Small intestine (tissue), 7 donors: ENCODE results near the gene DOCK8. TPM values are rescaled to one million over a fixed set of nuclear protein-coding genes. Genes with fewer than 3 reads are reported as not detected.
"Not testable (repeated sequence)": the region's sequence is repeated elsewhere in the genome, so short reads cannot be mapped to it uniquely, and the experiment has no call there.

Experiments
- DNase-seq, 2 donors: peaks; one replicate each; pipeline versions ENCODE4 v3.0.0 to v3.0.0-alpha.2; 2013
- FAIRE-seq: peaks from 2 replicates; lab custom pipeline; 2012; peaks lifted over from hg19 to GRCh38; lab: Jason Lieb, UNC
- H3K27ac ChIP-seq, 3 donors: one replicate each; pipeline ENCODE4 v1.5.1; 2013; ENCODE audit warnings: low read length in 2 of 3, mild to moderate bottlenecking in 2 of 3, control low read depth in 1 of 3, inconsistent platforms in 1 of 3, low read depth in 1 of 3, moderate library complexity in 1 of 3
- H3K27me3 ChIP-seq, 3 donors: one replicate each; pipeline ENCODE4 v1.6.1; 2013; ENCODE audit warnings: low read length in 3 of 3, inconsistent platforms in 1 of 3; ENCODE audit not compliant: control insufficient read depth in 3 of 3, insufficient read depth in 3 of 3
- H3K36me3 ChIP-seq, 3 donors: one replicate each; pipeline ENCODE4 v1.6.1; 2013; ENCODE audit warnings: low read length in 3 of 3, inconsistent platforms in 1 of 3, low read depth in 1 of 3, mild to moderate bottlenecking in 1 of 3, moderate library complexity in 1 of 3; ENCODE audit not compliant: control insufficient read depth in 3 of 3, insufficient read depth in 2 of 3
- H3K4me1 ChIP-seq, 3 donors: one replicate each; pipeline ENCODE4 v1.6.1; 2013; ENCODE audit warnings: low read length in 2 of 3, inconsistent platforms in 1 of 3, low read depth in 1 of 3, mild to moderate bottlenecking in 1 of 3, moderate library complexity in 1 of 3; ENCODE audit not compliant: control insufficient read depth in 3 of 3, insufficient read depth in 2 of 3
- H3K4me3 ChIP-seq, 3 donors: one replicate each; pipeline ENCODE4 v1.5.1; 2013; ENCODE audit warnings: low read length in 3 of 3, control low read depth in 1 of 3, inconsistent platforms in 1 of 3, low read depth in 1 of 3, mild to moderate bottlenecking in 1 of 3, moderate library complexity in 1 of 3
- H3K9me3 ChIP-seq, 2 donors: one replicate each; pipeline ENCODE4 v1.6.1; 2013; ENCODE audit warnings: low read depth in 1 of 2, low read length in 1 of 2; ENCODE audit not compliant: control insufficient read depth in 2 of 2, insufficient read depth in 1 of 2
- WGBS, 3 donors: extraction: QIAGEN DNeasy Blood & Tissue Kit; methylation state at CpG; one replicate each; pipeline ENCODE4 v1.1.7; 2013; 5-methylcytosine and 5-hydroxymethylcytosine counted together
- polyA plus RNA-seq, 4 donors: library from polyadenylated mRNA; stranded (reverse) in 3 of 4; unstranded in 1 of 4; fragments of 200-250 nt in 3 of 4; fragments of 120-200 nt in 1 of 4; gene quantifications; one replicate each; pipeline versions ENCODE4 v1.2.1 to v1.2.3, GENCODE V29; 2013
- donor health status: healthy with polysubstance abuse.
- donor health status: control.
- donor health status: control.
- donor health status: Bipolar disorder and iron deficiency.
- donor health status: healthy.

DOCK8 gene
- polyA plus RNA-seq, 4 donors = 2.2 to 20.8 (median 3.8) TPM

- DNase-seq = no peak
- H3K27ac ChIP-seq = no peak overlapping the region
- H3K4me3 ChIP-seq = no peak overlapping the region
- H3K4me1 ChIP-seq = no peaks in the 10 kb centered on the region
- H3K9me3 ChIP-seq = no peaks in the 10 kb centered on the region
- H3K36me3 ChIP-seq = peaks cover 0 to 1% (median 0%) of the 10 kb centered on the region in 3 donors
- FAIRE-seq = no peak
- peaks cover 0 to 2% (median 0%) of the 10 kb centered on the region in 3 donors for H3K27me3 ChIP-seq
- 92 to 95% (median 94%) methylated on average over 3 of the region's 3 CpGs for WGBS, 3 donors
Measured at GRCh38 chr9:394347-395052, 179.8 kb downstream of the DOCK8 start.

GRCh38 chr9:396396-396795, 181.7 kb downstream of the DOCK8 start:
- peaks cover 0 to 1% (median 0%) of the 10 kb centered on the region in 3 donors for H3K36me3 ChIP-seq
- H3K4me3 ChIP-seq = no peak overlapping the region
- no peaks in the 10 kb centered on the region for H3K27me3 ChIP-seq
- H3K9me3 ChIP-seq = no peaks in the 10 kb centered on the region
- WGBS, 3 donors = 94 to 97% (median 94%) methylated on average over 3 of the region's 3 CpGs
- DNase-seq (no peak), FAIRE-seq (no peak)
- no peak overlapping the region for H3K27ac ChIP-seq
- H3K4me1 ChIP-seq = no peaks in the 10 kb centered on the region

GRCh38 chr9:398085-398484, 183.4 kb downstream of the DOCK8 start:
- FAIRE-seq (no peak), DNase-seq (no peak)
- no peaks in the 10 kb centered on the region for H3K4me1 ChIP-seq
- H3K4me3 ChIP-seq = no peak overlapping the region
- H3K27ac ChIP-seq = no peak overlapping the region
- WGBS, 3 donors = 87 to 92% (median 88%) methylated on average over 5 of the region's 5 CpGs
- H3K9me3 ChIP-seq = peaks cover 0 to 3% of the 10 kb centered on the region in 2 donors
- peaks cover 1 to 2% (median 1%) of the 10 kb centered on the region in 3 donors for H3K36me3 ChIP-seq
- no peaks in the 10 kb centered on the region for H3K27me3 ChIP-seq

GRCh38 chr9:401223-401622, 186.6 kb downstream of the DOCK8 start:
- peaks cover 0 to 4% of the 10 kb centered on the region in 2 donors for H3K9me3 ChIP-seq
- FAIRE-seq = no peak

GRCh38 chr9:404234-404633, 189.6 kb downstream of the DOCK8 start:
- no peak for FAIRE-seq
- Histone ChIP-seq H3K9me3 (peaks cover 0 to 4% of the 10 kb centered on the region in 2 donors), H3K4me3 (no peak overlapping the region), H3K4me1 (no peaks in the 10 kb centered on the region), H3K36me3 (peaks cover 2 to 3% (median 2%) of the 10 kb centered on the region in 3 donors), H3K27me3 (no peaks in the 10 kb centered on the region), H3K27ac (no peak overlapping the region)
- 68 to 77% (median 70%) methylated on average over 3 of the region's 3 CpGs for WGBS, 3 donors
- DNase-seq = peak in 1 of 2 donors; percentile 22

More at GRCh38 chr9:401223-401622, 186.6 kb downstream of the DOCK8 start:
- H3K27me3 ChIP-seq = no peaks in the 10 kb centered on the region
- H3K27ac ChIP-seq = no peak overlapping the region
- WGBS, 3 donors = 73 to 78% (median 75%) methylated on average over 3 of the region's 3 CpGs
- no peak overlapping the region for H3K4me3 ChIP-seq
- H3K4me1 ChIP-seq = no peaks in the 10 kb centered on the region
- peaks cover 1 to 3% (median 2%) of the 10 kb centered on the region in 3 donors for H3K36me3 ChIP-seq
- no peak for DNase-seq

GRCh38 chr9:405341-405740, 190.7 kb downstream of the DOCK8 start:
- DNase-seq = no peak
- 71 to 80% (median 71%) methylated on average over 1 of the region's 1 CpG for WGBS, 3 donors
- Histone ChIP-seq H3K4me3 (no peak overlapping the region), H3K27me3 (no peaks in the 10 kb centered on the region), H3K36me3 (peaks cover 2 to 3% (median 2%) of the 10 kb centered on the region in 3 donors), H3K4me1 (no peaks in the 10 kb centered on the region), H3K27ac (no peak overlapping the region), H3K9me3 (peaks cover 0 to 4% of the 10 kb centered on the region in 2 donors)
- FAIRE-seq = no peak

GRCh38 chr9:406886-407654, 192.4 kb downstream of the DOCK8 start:
- peaks cover 2 to 3% (median 2%) of the 10 kb centered on the region in 3 donors for H3K36me3 ChIP-seq
- peaks cover 0 to 4% of the 10 kb centered on the region in 2 donors for H3K9me3 ChIP-seq
- H3K4me1 ChIP-seq = no peaks in the 10 kb centered on the region
- WGBS, 3 donors = 89 to 96% (median 94%) methylated on average over 7 of the region's 7 CpGs
- peak in 1 of 2 donors; percentile 6 for DNase-seq
- no peak overlapping the region for H3K27ac ChIP-seq
- FAIRE-seq = no peak
- no peaks in the 10 kb centered on the region for H3K27me3 ChIP-seq
- H3K4me3 ChIP-seq = no peak overlapping the region

GRCh38 chr9:409655-410054, 195.0 kb downstream of the DOCK8 start:
- H3K4me1 ChIP-seq, H3K4me3 ChIP-seq, H3K9me3 ChIP-seq, DNase-seq, H3K27ac ChIP-seq, H3K36me3 ChIP-seq, H3K27me3 ChIP-seq, FAIRE-seq: not testable (repeated sequence)
- WGBS, 3 donors = 89 to 94% (median 90%) methylated on average over 7 of the region's 7 CpGs
